Stimulated activated CD4-positive, alpha-beta T cell treated with anti-CD3 and anti-CD28 coated beads, TNF-alpha, amount 100 ng/mL, for 48 hours (primary cell): ENCODE results near the gene NDRG2.

ENCODE experiments used
- DNase-seq, 3 donors: peaks; one replicate each; pipeline ENCODE4 v3.0.0-alpha.2; 2020; ENCODE audit warnings: low read depth in 3 of 3

NDRG2 gene

GRCh38 chr14:21033133-21033698, 8.4 kb upstream of the NDRG2 start:
- DNase-seq: no peak

DNA sequence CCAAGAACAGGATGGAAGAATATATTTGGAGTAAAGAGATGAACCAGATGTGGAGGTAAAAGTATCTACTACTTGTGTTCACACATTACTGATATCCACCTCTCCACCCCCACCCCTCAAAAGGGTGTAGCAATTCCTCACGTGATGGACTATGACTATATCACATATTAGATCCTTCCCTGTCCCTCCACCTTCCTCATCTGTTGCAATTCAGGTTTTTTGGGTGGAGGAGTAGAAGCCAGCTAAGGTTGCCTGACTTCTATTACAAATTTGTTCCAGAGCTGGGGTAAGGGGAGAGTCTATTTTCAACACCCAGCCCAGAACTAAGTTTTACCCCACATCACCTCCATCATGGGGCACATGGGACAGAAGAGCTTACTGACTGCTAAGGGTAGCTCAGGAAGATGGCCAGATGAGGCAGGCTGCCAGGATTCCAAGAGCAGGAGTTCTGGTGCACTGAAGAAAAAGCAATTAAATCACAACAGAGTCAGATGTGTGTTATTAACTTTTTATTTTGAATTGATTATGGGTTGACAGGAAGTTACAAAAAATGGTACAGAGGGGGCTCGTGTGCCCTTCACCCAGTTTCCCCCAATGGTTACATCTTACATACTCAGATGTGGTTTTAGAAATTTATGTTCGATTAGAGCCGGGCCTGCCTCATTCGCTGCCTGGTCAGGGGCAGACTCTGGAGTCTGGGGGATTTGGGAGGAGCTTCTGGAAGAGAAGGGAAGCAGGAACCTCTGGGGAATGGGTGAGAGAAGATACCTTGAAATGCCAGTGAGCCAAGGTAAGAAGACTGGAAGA, 7.7 kb upstream of the NDRG2 start:
- no peak for DNase-seq

DNA sequence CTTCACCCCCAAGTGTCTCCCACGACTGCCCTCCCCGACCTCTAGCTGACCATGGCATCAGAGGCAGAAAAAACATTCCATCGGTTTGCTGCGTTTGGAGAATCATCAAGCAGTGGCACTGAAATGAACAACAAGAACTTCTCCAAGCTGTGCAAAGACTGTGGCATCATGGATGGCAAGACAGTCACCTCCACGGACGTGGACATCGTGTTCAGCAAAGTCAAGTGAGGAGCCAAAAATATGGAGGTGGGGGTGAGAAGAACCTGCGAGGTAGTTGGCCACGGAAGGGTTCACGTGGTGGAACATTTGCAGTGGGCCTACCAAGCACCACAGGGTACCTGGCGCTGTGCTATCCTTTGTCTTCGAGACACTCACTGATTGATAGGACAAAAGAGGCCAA, 5.7 kb upstream of the NDRG2 start:
- no peak for DNase-seq

DNA sequence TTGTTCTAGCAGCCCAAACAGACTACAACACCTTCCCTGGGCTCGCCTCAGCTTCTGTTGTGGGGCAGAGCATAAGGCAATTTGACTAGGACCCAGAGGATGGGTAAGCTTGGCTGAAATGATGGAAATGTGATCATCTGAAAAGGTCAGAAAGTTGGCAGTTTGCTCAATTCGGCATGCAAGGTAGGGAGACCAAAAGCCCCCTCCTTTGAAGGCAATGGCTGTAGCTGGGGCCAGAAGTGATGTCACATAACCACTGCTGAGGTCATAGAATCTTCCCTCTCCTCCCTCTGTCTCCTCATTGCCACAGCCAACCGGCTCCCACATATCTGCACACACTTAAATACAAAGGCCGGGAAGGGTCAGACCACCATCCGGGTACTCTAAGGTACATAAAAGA, 5.1 kb upstream of the NDRG2 start, which contains the start of gene TPPP2:
TPPP2 (plus strand) TSS at position 301 of the 400 bp plus-strand sequence. CDS start 365 bp downstream, outside the sequence.
- DNase-seq: no peak

DNA sequence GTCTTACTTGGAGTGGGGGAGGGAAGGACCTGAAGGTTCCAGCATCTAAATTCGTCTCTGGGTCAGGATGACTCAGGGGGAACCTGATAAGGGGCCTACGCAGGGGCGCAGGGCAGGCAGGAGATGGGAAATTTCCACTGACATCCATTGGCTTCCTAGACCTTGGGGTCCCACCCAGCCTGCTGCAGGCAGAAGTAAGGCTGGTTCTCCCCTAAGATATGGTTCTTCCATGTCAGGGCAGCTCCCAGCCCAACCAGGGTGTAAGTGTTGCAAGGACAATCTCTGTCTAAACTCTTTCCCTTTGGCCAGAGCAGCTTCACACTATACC, 2.1 kb upstream of the NDRG2 start:
- DNase-seq: no peak

DNA sequence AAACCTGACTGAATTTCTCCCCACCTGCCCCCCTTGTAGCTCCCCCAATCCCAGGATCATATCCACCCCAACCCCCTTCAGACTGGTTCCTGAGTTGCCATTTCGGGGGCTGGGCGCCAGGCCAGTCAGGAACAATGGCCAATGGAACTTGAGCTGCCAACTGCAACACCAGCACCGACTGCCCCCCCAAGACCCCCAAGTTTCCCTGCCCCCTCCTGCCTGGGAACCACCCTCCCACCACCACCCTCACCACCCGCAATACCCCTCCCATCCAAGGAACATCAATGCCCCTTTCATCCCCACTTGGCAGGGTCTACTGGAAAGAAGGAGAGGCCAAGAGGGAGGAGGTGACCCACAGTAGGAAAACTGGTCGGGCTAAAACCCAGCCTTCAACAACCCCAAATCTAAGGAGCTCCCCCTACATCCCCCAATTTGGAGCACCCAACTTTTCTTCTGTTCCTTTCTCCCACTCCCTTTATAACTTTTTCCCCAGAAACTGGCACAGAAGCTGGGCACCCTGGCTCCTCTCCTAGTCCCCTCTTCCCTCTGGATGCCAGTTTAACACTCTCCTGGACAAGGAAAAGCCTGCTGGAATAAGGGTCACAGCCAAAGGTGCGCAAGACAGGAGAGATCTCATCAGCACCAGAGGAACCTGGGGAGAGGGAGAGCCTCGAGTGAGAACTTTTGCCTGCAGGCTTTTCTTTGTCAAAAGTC, 1.6 kb upstream of the NDRG2 start:
- no peak for DNase-seq

- peak in 1 of 3 donors; percentile 7 for DNase-seq
Observed at GRCh38 chr14:21025371-21026273, 761 bp upstream of the NDRG2 start.

GRCh38 chr14:21023817-21024584, 860 bp downstream of the NDRG2 start:
- DNase-seq: no peak

DNA sequence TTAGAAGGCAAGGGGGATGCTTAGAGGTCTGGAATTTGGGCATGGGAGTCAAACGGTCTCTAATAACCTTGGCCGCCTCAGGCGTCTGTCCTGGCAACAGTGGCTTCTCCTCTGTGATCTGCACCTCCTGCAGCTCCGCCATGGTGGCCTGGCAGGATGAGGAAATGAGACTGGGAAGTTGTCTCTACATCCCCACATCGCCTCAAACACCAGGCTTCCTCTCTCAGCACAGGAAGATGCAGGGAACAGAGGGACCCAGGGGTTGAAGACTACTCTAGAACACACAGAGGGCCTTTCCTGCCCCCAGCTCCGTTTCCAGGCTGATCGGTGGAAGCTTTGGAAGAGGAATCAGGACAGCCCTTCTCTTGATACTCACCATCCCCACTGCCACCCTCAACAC, 1.7 kb downstream of the NDRG2 start:
- DNase-seq: no peak

DNA sequence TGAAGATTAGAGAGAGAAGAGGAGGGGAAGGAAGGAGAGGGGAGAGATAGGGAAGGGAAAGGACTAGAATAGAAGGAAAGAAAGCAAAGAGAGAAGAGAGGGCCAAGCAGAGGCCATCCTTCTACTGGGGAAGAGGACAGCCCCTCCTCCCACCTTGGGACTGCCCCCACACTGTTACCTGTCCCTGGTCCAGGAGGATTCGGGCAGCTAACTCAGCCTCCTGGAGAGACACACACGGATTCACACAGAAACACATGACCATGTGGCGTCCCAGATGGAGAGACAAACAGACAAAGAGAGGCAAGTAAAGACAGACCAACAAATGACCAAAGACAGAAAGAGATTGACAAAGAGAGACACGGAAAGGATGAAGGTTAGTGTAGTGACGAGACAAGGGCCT, 2.2 kb downstream of the NDRG2 start:
- no peak for DNase-seq

DNA sequence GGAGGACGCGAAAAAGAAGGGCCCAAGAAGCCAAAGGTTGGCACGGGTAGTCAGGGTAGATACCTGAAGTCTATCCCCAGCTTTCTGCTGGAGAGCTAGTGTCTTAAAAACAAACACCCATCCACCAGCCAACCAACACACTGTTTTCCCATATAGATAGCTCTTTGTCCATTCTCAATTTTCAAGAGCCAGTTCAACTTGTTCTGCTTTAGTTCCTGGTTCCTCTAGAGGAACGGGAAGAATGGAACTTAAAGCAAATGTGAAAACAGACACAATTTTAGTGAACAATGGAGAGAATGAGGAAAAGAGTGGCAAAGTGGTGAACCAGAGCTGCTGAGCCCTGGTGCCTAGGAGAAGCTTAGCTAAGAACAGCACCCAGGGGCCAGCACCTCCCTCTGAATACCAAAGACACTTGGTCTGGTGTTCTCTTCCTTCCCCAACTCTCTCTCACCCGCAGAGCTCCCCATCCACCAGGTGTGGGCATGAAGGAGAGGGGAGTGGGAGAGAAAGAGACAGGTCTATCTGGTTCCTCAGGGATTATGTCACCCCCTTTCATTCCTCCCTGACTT, 3.8 kb downstream of the NDRG2 start:
- no peak for DNase-seq

- no peak for DNase-seq
Observed at GRCh38 chr14:21019366-21019765, 5.5 kb downstream of the NDRG2 start.

GRCh38 chr14:21018781-21019180, 6.1 kb downstream of the NDRG2 start:
- DNase-seq: no peak

GRCh38 chr14:21018286-21018685, 6.6 kb downstream of the NDRG2 start:
- no peak for DNase-seq

DNA sequence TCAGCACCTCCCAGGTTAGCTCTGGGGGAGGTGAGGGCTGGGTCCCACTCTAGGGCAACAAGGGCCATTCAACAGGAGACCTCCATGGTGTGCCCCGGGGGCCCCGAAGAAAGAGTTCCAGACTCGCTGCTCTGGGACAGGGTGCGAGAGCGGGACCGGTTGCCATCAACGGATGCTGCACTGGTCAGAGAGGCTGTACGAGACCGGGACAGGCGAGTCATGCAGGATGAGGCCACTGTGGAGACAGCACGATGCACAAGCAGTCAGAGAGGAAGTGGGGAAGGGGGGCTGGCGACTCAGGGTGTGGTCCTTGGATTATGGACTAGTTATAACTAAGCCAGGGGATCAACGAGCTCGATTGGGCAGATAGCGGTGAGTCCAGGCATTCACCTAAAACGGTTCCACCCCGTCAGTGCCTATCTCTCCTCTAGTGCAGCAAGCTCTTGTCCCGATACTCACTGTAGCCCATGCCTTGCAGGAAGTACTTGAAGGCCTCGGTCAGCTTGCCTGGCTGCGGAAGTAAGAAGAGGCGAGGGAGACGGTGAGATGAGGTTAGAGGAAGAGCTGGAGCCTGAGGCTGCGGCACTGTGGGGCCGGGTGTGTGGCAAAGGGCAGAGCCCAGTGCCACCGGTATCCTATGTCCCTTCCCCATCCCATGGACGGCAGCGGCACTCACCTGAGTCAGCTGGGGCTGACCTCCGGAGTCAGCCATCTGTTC, 7.2 kb downstream of the NDRG2 start:
- no peak for DNase-seq

DNA sequence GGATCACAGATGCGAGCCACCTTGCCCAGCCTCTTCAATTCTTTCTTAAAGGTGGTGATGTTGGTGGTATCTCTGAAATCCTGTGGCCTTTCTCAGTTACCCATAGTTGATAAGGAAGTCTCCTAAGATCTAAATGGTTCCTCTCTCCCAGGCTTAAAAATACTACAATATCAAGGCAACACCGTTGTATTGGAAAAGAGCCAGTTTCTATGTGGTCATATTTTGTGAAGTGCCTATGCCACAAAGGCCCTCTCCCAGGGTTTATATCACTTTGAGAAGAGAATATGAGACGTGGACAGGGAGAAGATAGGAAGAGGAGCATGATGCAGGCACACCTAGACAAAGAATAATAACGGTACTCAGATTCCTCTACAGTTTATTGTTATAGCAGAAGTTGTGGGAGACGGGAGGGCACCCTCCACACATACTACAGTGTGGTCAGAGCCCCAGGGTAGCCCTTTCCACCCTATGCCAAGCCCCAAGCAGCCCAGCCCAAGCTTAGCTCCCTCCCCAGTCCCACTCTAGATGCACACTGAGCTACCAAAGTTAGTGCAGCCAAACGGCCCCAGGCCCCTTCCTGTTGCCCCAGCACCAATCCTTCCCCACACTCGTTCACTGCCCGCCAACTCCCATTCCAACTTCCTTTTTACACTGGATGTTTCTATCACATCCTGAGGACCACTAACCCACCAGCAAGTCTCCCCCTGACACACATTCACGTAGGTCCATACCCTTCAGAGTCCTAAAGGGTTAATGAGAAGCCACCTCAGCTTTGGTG, 8.3 kb downstream of the NDRG2 start:
- DNase-seq: no peak

DNA sequence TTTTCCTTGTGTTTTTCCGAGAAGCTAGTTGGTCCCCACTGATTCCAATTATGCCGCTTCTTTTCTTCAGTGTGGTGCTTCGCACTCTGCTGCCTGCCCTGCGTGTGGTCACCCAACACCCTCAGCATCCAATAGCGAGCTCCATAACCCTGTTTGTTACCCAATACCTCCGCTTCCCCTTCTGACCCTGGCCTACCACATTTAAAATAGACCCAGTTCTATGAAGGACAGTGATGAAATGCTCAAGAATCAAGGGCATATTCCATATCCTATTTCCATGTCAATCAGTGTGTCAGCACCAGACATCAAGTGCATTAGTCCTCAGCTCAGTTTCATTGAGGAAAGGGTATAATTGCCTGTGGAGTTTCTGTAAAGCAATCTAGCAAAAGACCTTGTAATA, 9.5 kb downstream of the NDRG2 start:
- no peak for DNase-seq

DNA sequence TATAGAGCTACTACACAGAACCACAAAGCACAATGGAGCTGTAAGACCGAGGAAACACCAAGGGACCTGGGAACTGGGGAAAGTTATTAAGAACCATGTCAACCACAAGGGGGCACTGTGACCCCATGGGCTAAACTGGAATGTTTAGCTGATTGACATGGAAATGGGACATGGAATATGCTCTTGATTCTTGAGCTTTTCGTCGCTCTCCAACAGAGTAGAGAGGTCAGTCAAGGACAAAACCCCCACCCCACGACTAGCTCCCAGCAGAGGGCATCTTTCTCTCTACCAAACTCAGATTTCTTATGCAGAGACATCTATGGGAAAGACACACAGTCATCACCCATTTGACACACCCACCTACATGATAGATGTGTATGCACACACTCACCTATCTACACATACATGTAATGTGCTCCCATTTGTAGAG, 10.1 kb downstream of the NDRG2 start:
- DNase-seq: peak; percentile 44 to 77 (median 74)

DNA sequence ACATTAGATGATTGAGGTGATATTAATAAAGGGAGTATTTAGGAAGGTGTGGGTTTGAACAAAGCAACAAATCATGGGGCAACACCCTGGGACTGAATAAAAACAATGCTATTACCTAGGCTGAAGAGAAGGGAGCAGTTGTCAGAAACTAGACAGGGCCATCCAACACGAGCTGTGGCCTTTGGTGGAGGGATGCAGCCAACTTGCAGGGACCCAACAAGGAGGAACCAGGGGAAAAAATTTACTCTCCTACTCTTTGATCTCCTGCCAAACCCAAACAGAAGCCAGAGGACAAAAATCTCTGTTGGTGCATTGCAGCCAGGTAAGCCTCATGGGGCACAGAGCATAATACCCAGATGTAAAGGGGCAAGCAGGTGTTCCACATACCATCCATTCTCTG, 13.7 kb downstream of the NDRG2 start:
- no peak for DNase-seq
